CD4-positive, alpha-beta T cell treated with Interleukin-10 for 1 hour (primary cell): Measurements from ENCODE around the gene EMC8.
"Not testable (repeated sequence)": the region's sequence is repeated elsewhere in the genome, so short reads cannot be mapped to it uniquely, and the experiment has no call there.

Source experiments
- DNase-seq: peaks from one replicate; pipeline ENCODE4 v3.0.0-alpha.2; 2020

EMC8 gene

DNA sequence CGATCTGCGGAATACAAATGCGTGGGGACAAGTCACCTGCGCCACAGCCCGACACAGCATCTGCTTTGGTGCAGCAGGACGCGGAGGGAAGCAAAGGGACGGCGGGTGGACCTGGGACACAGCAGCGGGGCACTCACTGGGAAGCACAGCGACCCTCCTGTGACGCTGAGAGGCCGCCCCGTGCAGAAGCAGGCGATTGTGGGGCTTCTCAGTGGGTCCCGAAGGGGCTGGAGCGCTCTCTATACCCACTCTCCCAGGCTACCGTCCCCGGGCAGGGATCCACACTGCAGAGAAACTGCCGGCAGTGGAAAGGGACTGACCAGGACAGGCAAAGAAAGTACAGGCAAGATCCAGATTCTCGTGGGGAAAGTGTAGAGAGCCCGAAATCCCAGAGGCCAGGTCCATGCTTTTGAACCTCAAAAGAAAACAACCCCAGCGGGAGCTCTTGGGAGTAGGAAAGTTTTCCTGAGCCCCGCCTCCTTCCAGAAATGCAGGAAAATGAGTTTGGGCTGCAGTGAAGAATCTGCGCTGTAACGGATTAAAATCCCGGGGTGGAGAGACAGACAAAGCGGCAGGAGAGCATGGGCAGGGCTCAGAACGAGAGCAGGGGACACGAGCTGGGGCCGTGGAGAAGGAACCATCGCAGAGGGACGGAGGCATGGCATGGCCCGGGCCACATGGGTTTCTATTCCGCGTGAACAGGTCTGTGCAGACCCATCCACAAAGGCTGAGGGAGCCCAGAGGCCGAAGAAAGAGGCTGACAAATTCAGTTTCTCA lies 12.9 kb upstream of the EMC8 start:
- no peak for DNase-seq

DNA sequence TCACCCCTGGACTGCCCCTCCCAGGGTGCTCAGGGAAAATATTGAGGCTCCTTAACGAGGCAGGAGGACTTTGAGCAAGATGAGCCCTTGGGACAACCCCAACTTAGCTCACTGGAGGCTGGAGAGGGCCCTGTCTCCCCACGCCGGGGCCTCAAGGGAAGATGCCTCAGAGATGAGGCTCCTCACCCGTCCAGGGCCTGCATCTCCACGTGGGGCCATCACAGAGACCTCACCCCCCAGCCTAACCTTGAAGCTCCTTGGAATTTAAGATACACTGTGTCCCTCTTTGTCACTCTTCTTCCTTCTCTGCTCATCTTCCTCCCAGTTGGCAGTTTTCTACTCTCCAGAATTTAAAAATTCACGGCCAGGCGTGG lies 11.4 kb upstream of the EMC8 start:
- DNase-seq: no peak

DNA sequence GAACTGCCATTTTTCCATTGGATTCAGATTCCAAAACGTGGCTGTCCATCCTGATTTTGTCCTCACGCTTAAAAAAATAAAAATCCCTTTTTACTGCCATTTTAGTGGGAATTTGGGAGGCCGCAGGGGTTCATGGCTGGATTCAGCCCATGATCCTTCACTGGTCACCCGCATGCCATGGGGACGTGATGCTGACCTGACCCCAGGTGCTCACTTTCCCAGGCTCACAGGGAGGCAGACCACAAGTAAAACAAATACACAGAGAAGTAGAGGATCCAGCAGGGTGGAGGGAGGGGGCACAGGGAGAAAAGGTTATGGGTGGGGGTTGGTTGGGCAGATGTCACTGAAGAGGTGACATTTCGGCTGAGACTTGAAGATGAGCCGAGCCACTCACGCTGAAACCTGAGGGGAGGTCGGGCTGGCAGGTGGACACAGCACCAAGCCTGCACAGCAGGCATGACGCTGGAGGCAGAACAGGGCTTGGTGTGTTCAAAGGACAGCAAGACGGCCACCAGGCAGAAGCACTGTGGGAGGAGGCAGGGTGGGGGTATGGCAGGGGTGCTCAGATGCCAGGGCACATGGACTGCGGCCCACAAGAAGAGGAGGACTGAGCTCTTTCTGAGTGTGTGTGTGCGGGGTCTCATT lies 10.9 kb upstream of the EMC8 start:
- no peak for DNase-seq

DNA sequence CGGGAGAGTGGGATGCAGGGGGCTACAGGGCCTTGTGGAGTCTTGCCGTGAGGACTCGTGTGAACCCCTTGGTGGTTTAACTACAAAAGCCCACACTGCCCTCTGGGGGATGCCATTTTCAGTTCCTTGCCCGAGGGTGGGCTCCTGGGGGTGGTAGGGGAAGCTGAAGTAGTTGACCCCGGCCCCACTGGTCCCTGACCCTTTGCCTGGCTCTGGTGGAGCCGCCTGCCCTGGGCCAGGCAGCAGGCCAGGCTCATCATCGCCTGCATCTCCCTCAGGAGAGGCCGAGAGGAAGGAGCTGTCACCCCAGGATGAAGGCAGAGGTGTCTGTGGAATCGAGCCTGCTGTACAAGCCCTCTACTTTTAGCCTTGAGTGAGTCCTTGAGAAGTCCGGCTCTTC lies 10.3 kb upstream of the EMC8 start:
- DNase-seq: no peak

DNA sequence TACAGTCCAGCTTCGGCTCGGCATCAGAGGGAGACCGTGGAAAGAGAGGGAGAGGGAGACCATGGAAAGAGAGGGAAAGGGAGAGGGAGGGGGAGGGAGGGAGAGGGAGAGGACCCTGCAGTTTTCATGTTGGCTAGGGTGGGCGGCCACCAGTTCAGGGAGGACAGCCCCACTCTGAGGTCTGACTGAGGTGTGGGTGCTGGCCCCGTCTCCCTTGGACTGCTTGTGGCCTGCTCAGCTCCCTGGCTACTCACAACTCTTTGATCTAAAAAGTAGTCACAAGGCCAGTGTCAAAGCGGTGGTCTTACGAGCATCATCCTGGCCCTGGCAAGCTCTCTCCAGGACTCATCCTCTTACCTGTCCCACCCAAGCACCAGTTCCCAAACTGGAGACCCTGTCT lies 9.6 kb upstream of the EMC8 start:
- no peak for DNase-seq

DNA sequence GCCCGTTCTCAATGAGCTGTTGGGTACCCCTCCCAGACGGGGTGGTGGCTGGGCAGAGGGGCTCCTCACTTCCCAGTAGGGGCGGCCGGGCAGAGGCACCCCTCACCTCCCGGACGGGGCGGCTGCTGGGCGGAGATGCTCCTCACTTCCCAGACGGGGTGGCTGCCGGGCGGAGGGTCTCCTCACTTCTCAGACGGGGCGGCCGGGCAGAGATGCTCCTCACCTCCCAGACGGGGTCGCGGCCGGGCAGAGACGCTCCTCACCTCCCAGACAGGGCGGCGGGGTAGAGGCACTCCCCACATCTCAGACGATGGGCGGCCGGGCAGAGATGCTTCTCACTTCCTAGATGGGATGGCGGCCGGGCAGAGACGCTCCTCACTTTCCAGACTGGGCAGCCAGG lies 8.8 kb upstream of the EMC8 start:
- DNase-seq: not testable (repeated sequence)

DNA sequence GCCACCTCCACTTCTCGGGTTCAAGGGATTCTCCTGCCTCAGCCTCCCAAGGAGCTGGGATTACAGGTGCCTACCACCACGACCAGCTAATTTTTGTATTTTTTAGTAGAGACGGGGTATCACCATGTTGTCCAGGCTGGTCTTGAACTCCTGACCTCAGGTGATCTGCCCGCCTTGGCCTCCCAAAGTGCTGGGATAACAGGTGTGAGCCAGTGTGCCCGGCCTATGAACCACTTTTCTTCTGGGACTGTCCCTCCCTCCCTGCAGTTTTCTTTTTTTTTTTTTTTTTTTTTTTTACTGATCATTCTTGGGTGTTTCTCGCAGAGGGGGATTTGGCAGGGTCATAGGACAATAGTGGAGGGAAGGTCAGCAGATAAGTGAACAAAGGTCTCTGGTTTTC lies 8.0 kb upstream of the EMC8 start:
- not testable (repeated sequence) for DNase-seq

DNA sequence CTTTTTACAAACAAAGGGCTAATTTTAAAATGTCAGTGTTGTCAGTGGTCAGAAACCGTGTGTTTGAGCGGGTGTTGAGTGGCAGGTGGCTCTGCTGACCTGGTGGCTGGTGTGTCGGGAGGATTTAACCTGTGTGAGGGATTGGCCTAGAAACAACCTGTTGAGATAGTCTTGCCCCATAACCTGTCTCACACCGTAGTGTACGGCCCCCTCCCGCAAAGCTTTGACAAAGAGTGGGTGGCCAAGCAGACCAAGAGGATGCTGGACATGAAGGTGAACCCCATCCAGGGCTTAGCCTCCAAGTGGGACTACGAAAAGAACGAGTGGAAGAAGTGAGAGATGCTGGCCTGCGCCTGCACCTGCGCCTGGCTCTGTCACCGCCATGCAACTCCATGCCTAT lies 7.2 kb upstream of the EMC8 start:
- DNase-seq: no peak

DNA sequence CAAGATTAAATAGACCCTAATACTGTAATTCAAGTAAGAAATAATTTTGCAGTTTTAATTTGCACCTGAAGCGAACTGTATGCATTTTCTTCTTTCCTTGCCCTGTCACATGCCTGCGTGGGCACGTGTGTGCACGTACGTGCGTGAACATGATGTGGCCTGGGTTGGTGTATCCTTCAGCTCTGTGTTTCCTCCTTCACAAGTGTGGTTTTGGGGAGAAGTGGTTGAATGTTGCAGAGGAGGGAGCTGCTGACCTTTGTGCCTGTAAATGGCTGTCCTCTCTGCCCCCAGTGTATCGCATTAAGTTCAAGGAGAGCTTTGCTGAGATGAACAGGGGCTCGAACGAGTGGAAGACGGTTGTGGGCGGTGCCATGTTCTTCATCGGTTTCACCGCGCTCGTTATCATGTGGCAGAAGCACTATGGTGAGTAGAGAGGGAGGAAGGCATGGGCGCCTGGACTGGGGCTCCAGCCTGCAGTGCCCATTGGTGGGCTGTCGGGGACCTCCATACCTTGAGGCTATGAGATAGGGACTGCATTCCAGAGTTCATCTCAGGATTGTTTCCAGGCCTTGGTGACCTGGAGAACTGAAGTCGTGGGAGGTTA lies 6.2 kb upstream of the EMC8 start:
- no peak for DNase-seq

DNA sequence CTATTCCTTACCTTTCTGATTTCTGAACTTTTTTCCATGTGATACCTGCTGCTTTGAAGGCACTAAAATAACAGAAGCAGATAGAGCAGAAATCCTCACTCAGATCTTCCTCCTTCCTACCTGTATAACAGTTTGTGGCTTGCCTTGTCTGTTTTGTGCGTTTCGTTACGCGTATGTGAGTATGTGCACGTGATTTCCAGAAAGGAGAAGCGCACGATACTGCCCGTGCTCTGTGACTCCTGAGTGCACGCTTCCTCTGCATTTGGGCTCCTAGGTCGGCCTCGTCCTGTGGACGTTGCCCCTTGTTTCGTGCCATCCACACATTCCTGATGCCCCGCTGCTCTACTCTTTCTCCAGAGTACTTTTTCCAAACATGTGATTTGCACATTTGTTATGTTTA lies 4.2 kb upstream of the EMC8 start:
- DNase-seq: no peak

DNA sequence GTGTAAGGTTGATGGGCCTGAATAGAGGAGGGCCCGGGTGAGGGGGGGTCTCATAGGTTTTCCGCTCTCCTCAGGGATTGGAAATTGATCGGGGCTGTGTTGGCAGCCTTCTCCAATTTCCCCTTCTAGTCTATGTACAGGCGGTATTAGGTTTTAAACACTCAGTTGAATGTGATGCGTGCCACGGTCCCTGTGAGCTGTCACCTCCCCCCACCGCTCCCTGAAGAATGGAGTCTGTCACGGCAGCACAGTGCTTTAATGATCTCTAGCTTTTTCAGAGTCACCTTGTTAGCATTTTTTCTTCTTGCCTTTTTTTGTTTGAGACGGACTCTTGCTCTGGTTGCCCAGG lies 951 bp upstream of the EMC8 start:
- no peak for DNase-seq

DNA sequence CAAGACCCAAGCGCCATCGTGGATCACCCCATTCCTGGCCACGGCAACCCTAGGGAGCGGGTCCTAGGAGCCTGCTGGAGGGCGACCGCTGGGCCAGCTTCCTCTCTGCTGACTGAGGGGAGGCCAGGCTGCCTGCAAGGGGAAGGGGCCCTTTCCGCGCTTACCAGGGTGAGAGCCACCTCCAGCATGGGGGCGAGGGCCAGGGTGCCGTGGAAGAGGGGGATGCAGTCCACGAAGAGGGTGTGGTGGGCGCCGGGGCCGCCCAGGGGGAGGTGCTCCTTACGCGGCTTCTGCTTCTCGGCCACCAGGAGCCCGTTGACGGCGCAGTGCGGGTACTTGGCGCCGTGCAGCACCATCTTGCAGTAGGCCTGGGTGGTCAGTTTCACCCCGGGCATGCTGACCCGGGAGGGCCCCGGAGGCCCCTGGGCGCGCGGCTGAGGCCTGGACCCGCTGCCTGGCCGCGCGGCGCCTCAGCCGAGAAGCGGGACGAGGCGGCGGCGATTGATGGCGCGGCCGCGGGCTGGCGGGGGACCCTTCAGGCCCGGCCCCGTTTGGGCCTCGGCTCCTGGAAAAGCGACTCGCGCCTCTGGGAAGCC lies 345 bp downstream of the EMC8 start:
- DNase-seq: peak; percentile 27

DNA sequence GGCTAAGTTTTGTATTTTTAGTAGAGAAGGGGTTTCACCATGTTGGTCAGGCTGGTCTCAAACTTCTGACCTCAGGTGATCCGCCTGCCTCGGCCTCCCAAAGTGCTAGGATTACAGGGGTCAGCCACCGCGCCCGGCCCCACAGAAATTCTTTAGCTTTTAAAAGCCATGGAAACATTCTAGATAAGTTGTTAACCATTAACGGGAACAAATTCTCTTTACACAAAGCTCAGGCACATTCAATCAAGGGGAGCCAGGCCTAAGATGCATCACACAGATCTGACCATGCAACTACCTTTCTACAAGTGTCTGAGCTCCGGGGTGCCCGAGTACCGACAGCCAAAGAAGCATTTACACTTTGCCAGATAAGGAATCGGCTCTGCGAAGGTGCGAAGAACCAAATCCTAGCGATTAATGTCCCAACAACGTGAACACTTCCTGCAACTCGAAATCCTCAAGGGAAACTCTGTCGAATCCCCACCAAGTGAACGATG lies 1.0 kb downstream of the EMC8 start:
- no peak for DNase-seq

DNA sequence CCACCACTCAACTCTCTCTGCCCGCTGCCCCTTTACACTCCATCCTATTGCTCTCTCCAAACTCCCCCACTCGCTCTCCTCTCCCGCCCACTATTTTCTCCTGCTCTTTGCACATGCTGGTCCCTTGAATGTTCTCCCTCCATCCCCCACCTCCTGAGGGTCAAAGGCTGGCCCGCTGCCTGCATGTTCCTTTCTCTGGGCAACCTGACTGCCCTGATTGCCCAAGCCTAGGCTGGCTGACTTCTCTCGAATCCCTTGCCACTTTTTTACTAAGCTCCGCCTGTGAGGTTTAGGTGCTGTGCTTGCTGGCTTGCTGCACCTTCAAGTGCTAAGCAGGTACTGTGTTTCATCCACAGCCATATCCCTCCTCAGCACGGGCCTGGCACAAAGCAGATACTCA lies 2.7 kb downstream of the EMC8 start:
- DNase-seq: no peak

DNA sequence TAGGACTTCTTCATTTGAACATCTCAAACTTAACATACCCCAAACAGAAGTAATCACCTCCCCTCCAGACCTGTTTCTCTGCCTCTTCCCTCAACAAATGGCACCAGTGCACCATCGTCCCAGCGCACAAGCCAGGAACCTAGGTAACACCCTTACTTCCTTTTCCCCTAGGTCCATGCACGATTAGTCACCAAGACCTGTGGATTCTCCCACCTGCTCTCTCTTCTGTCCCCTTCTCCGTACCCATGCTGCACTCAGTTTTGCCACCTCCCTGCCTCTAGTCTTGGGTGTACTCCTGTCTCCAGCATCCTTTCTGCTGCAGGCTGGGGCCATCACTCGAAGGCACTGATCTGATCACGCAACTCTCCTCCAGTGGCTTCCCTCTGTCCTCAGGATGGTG lies 3.2 kb downstream of the EMC8 start:
- DNase-seq: no peak

DNA sequence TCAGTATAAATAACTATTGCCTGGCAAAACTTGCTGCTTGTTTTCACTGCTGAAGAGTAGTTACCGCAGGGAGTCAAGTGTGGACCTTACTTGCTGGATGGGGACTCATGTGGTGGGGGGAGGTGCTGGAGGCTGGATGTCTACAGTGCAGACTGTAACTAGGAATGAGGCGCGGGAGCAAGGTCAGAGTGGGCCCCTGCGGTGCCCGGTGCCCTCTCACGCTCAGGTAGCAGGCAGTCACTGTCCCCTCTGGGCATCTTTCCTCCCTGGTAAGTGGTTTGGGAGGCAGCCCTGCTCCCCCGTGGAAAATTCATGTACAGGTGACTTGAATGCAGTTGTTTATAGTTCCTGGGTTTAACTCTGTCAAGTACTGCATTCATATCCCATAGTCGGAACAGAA lies 4.6 kb downstream of the EMC8 start:
- DNase-seq: no peak

DNA sequence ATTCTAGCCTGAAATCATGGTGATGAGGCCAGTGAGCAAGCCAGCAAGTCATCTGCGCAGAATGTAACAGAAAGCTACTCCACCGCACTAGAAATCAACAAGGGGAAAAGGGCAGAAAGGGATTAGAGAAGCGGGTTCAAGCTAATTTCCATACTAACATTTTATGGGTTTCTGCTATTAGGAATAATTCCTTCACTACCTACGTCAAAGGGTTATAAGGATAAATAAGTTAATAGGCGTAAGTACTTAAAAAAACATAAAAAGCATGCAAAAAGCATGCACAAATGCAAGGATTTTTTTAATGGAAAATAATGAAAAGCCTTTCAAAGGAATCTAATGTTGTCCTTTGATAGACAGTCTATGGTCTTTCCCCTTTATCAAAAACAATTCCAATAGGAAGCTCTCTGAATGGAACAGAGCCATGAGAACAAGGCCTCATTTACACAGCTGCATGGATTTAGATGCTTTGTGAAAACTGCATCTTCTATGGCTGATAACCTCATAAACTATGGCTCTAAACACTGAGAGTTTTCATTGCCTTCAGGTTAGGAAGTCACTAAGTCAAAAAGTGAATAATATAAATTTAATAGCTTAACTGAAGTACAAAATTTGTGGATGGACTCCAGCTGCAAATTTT lies 5.6 kb downstream of the EMC8 start:
- DNase-seq: no peak

DNA sequence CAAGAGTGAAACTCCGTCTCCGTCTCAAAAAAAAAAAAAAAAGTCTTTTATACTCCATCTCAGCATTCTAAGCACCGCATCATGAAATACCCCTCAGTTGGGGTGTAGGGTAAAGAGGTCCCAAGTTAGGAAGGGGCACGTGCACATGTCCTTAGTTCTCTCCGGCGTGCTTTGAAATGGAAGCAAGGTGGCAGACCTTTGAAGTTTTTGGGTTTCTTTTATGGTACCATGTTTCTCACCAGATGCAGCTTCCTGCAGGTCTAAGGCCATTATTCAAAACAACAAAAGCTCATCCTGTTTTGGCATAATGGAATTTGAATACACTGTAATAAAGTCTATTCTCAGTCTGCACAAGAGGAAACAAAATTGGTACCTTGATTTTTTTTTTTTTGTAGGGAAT lies 9.6 kb downstream of the EMC8 start:
- no peak for DNase-seq

DNA sequence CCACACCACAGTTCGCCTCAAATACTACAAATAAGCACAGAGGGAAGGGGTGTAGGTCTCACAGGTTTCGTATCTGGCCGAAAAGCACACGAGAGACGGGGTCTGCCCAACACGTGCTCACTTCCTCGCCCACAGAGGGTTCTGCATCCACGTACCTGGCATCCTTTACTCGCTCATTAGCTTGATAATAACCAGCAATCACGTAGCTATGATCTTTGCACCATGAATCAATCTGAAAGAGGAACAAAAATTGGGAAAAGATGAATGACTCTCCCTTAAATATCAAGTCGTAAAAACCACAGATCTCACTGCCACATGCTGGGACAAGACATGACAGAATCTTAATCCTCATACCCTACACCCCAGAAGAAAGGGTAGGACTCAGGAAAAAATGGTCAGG lies 10.5 kb downstream of the EMC8 start:
- no peak for DNase-seq

DNA sequence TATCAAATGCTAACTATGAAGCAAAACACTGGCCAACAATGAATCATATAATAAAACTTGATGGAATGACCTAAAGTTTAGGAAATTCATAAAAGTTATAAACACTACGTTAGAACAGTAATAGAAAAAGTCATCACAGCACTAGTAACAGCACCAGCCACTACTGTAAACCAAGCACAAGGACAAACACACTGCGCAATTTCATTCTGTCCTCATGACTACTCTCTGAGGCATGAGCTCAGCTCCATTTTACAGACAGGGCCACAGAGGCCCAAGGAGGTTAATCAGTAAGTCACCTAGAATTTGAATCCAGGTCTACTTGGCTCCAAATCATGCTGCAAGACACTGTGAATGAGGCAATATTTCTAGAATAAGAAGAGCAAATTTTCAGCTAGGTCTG lies 13.4 kb downstream of the EMC8 start:
- DNase-seq: no peak

DNA sequence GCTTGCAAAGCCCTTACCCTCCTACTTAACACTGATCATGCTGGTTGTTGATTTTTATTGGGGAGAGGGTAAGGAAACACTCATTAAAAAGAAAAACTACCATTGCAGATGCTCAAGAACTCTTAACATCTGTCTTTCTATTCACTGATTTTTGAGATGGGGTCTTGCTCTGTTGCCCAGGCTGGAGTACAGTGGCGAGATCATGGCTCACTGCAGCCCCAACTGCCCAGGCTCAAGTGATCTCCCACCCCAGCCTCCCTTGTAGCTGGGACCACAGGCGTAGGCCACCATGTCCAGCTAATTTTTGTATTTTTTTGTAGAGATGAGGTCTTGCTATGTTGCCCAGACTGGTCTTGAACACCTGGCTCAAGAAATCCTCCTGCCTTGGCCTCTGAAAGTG lies 14.5 kb downstream of the EMC8 start:
- DNase-seq: no peak

DNA sequence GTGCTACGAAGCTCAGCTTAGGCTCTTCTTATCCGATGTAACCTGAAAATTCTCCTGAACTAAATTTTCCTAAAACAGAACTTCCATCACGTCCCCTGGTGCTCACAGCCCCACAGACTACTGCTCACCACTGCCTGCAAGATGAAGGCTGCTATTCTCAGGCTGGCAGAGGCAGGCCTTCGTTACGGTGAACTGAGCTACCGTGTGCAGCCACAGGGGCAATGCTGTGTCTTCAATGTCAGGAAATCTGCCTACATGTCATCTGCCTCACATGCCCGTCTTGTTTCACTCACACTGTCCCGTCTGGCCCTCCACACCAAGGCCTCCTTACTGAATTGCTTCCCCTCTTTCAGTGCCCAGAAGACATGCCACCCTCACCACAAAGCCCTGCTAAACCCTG lies 15.9 kb downstream of the EMC8 start:
- no peak for DNase-seq

DNA sequence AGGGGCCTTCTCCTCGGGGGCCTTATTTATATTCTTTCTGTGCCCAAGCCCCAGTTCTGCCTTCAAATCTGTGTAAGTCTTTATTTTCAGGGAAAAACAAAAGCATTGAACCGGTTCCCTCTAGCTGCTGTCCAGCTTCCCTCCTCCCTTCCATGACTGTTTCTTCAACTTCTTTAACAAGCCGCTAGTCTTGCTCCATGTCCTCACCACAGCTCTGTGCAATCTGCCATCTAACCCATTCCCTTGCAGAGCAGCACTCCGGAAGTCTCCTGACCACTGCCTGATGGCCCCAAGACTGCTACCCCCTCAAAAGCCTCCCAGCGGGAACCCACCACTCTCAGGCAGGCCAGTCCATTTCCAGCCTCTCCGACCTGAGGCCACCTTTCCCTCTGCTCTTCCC lies 16.9 kb downstream of the EMC8 start:
- no peak for DNase-seq
